Measurements from ENCODE around the gene SIGLEC11.

DNA sequence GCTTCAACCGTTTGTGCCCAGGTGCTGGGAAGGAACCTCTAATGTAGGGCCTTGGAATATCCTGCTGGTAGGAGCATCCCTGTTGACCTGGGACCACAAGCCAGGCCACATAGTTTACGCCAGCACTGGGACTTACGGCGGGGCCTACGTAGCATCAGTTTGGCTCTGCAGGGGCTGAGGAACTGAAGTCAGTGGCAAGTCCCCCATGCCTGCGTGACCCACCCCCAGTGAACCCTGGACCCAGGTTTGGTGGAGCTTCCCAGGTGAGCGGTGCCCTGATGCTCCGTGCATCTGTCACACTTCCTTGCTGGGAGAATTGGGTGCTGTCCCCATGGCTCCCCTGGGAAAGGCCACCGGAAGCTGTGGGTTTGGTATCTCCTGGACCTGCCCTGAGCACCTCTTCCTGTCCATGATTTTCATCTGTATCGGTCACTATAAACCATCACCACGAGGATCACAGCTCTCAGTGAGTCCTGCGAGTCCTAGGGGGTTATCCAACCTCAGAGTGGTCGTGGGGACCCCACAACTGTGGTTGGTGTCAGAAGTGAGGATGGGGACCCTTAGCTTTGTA lies 9.9 kb downstream of the SIGLEC11 start:
- TF ChIP-seq, protein P1, sequence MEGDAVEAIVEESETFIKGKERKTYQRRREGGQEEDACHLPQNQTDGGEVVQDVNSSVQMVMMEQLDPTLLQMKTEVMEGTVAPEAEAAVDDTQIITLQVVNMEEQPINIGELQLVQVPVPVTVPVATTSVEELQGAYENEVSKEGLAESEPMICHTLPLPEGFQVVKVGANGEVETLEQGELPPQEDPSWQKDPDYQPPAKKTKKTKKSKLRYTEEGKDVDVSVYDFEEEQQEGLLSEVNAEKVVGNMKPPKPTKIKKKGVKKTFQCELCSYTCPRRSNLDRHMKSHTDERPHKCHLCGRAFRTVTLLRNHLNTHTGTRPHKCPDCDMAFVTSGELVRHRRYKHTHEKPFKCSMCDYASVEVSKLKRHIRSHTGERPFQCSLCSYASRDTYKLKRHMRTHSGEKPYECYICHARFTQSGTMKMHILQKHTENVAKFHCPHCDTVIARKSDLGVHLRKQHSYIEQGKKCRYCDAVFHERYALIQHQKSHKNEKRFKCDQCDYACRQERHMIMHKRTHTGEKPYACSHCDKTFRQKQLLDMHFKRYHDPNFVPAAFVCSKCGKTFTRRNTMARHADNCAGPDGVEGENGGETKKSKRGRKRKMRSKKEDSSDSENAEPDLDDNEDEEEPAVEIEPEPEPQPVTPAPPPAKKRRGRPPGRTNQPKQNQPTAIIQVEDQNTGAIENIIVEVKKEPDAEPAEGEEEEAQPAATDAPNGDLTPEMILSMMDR (IDR thresholded peaks at IDR 0.05) = no peak
- no peak for TF ChIP-seq POLR2A (IDR thresholded peaks at IDR 0.05)

All from right lobe of liver (tissue), 4 donors.